GM21360 (cell line): ENCODE results near the gene APOBEC3C.
A peak's percentile ranks its signal among the peaks of the same experiment; 100 is the strongest.
"Not testable (repeated sequence)": the region's sequence is repeated elsewhere in the genome, so short reads cannot be mapped to it uniquely, and the experiment has no call there.

Experiments
- ATAC-seq: cut with Tn5 transposase; IDR thresholded peaks from one replicate; pipeline ENCODE4 v1.9.1; 2021; ENCODE audit warnings: mild to moderate bottlenecking, moderate library complexity; ENCODE audit not compliant: unreplicated experiment

APOBEC3C gene

DNA sequence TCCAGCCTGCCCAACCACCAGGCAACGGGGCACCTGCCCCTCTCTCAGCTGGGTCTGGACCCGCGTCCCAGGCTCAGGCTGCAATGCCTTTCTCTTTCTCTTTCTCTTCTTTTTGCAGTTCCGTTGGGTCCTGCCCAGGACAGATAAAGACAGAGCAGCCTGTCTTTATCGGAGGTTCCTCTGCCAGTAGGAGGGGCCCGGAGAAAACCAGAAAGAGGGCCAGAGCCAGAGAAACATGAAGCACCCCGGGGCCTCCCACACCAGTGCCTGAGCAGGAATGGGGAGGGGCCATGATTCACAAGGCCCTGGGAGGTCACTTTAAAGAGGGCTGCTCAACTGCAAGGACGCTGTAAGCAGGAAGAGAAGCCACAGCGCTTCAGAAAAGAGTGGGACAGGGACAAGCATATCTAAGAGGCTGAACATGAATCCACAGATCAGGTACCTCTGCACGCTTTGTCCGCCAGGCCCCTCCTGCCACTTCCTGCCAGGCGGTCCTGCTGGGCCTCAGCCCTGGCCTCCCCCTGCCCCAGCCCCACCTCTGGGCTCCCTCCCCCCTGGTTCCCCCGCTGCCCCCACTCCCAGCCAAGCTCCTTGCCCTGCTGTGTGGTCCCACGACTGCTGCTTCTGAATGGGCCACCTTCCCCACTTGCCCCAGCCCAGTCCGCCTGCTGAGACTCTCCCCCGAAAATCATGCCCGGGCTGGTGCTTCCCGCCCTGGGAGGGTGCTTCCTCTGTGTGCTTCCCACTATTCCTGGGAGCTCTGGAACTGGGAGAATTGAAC, at the start of gene APOBEC3C:
TSS of gene APOBEC3C (plus strand) at position 316 of the 781 bp plus-strand sequence. CDS start at position 422, 106 bp downstream.
- peak; percentile 63 for ATAC-seq

DNA sequence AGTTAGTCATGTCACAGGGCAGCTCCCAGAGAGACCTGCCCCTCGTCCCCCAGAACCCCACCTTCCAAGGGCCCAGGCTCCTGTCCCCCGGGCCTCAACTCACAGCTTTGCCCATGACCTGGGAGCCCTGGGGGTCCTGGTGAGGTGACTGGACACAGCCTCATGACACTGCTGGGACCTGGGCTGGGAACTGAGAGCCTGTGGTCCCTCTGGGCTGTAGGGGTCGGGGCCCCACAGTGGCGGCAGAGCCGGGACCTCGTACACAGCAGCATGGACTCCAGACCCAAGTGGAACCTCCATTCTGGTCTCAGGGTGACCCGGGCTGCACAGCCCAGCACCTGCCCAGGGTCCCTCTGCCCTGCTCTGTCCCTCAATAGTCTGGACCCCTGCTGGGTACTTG, 49.8 kb upstream of the APOBEC3C start:
- no peak for ATAC-seq

DNA sequence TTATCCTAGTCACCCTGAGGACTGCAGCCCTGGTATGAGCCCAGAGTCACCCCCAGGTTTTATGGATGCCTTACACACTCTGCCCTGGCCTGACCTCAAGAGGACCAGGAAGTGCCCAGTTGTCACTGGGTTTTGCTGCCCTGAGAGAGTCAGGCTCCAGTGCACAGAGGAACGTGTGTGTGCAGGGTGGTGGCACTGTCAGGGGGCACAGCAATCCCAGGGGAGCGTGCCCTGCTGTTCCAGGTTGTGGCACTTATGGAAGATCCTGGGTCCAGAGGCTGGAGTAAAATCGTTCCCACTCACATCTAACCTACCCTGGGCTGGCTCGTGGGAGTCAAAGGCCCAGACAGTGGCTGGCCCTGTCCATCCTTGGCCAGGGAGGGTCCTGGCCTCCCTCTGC, 49.1 kb upstream of the APOBEC3C start:
- ATAC-seq: no peak

DNA sequence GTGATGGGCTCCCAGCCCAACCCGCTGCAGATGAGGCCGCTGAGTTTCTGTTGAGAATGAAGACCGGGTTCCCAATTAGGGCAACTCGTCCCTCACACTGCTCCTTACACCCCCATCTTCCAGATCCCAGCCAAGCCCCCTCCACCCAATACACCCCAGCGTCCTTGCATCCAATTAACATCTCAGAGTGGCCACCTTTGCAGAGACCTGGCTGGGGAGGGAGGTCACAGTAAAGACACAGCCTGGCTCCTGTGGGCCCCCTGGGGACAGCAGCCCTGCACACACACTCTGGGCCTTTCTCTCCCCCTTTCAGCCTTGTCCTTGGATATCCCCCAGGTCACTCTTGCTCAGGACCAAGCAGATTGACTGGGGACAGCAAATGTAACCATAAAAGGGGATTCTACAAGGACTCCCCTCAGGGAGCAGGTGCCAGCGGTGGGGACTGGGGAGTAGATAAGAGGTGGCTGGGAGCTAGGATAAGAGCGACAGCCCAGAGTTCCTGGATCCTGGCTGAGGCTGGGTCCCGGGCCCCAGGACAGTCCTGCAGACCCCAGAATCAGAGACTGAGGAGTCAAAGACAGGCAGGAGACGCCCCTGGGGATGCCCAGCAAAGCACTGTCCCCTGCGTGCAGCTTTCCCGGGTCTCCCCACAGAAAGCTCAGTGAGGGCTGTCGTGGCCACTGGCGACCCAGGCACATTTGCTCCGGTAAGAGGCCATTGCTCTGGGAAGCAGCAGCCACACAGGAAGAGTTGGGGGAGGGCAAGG, 48.3 kb upstream of the APOBEC3C start:
- ATAC-seq: no peak

DNA sequence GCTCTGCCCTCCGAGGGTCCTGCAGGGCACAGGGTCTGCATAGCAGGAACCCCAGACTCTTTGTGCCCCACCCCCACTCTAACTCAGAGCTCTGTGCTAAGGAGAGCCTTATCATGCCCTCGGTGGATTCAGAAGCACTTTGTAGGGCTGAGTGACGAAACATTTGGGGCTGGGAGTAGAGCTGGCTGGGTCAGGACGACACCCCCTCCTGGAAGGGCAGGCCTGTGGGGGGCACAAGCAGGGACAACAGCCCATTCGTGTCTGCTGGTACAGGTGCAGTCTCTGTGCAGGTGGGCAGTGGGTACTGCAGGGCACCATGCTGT, 47.7 kb upstream of the APOBEC3C start:
- ATAC-seq: no peak

DNA sequence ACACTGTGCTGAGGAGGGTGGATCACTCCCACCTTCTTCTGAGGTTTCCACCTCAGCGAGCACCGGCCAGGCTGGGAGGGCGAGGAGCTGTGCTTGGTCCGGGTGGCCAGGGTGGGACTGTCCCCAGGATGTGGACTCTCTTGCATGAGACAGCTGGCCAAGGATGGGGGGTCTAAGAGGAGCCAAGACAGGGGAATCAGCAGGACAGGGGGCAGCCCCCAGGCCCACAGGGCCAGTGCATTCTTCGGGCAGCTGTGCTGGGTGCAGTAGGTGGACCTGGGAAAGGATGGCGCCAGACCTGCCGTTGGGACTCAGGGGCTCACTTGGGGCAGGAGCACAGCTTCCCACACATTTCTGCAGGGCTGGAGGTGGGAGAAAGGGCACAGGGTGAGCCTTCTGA, 47.1 kb upstream of the APOBEC3C start:
- no peak for ATAC-seq

DNA sequence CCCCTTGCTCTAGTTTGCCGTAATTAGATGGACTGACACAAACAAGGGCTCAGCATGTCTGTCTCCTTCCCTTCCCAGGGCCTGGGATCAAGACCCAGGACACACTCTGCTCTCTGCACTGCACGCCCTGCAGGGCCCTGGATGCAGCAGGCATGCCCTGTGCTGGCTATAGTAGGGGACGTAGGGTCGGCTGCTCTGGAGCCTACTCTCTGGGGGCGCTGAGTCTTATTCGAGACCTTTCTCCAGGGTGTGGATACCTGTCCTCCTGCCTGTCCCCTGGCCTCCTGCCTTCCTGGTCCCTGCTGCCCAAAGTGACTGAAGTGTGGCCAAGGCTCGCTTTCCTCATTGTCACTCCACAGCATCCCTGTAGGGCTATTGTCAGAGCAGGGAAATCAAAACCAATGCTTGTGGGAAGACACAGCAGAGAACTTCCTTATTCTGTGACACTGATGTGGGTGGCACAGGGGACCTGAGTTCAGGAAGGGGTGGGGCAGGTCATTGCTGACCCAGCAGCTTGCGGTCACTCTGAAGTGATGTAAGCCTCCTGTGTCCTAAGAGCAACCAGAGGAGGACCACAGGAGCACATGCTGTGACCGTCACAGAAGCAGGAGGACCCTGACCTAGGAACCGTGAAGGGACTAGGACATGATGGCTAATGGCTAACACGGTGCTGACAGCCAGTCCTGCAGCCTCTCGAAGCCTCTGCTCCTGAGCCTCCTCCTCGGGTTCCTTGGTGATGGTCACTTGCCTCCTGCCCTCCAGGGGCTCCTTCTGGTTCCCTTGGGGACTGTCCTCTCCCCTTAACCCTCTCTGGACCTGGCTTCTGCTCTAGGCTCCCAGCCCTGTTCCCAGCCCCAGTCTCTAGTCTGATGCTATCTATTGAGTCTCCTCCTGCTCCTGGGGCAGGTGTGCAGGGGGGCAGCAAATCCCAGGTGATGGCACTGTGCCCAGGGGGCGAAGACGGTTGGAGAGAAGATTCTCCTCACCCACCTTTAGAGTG, 46.3 kb upstream of the APOBEC3C start:
- no peak for ATAC-seq

DNA sequence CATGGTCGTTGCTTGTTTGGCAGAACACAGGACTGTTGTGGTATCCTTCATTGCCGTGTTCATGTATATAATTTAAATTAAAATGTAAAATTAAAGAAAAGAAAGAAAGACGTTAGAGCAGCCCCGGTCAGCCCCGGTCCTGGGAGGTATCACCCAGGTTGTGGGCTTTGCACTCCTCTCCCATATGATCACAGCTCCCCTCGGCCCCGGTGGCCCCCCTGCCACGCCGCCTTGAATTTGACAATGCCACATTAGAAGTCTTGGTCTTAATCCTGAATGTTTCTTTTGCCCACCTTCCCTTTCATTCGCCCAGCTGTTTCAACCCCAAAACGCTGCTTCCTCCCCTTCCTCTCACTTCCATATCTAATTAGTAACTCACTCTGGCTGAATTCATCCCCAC, 45.3 kb upstream of the APOBEC3C start:
- no peak for ATAC-seq

DNA sequence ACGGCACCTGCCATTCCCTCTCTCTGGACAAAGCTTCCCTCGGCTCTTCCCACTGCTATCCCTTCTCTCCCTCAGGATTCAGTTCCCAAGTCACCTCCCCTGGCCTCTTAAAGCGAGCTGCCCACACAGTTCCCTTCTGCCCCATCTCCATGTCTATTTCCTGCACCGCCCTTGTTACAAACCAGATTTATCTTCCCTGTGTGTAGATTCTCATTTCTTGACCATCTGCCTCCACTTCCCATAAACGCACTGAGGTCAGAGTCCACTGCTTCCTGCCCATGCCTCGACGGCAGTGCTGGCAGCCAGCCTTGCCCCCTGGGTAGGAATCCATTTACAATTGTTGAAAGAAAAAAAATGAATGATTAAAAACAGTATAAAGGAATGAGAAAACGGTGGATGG, 43.5 kb upstream of the APOBEC3C start:
- ATAC-seq: no peak

DNA sequence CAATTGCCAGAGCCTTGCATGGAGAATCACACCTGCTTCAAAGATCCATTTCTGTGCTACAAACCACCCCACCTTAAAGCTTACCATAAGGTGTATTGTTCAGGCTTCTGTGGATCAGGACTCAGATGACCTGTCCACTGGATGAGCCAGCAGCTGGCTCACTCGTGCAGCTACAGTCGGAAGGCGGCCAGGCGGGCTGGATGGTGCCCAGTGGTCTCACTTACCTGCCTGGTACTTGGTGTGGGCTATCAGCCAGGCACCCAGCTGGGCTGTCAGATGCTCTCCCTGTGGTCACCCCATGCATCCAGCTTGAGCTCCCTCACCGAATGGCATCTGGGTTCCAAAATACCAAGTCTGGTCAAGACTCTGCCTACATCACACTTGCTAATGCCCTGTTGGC, 42.9 kb upstream of the APOBEC3C start:
- ATAC-seq: no peak

DNA sequence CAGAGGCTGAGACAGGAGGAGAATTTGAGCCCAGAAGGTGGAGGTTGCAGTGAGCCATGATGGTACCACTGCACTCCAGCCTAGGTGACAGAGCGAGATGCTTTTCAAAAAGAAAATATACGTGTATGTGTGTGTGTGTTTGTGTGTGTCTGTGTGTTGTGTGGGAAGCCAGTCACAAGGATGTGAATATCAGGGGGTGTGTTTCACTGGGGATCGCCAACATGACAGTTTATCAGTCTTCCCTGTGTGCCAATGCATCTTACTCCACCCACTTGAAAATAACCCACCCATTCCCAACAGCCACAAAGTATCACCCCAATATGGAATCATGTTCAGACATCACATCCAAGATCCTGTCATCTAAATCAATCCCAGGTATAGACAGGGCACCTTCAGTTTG, 42.3 kb upstream of the APOBEC3C start:
- no peak for ATAC-seq

DNA sequence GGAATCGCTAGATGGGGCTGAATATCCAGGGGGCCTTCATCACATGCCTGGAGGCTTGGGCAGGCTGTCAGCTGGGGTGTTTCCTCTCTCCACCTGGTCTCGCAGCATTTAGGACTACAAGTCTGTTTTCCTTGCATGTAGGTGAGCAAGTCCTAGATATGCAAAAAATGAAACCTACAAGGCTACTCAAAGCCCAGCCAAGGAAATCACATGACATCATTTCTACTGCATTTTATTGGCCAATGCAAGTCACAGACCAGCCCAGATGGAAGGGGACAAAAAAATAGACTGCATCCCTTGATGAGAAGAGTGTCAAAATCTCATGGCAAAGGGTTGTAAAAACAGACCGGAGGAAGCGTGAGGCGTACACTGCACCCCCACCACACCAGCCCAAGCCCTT, 41.5 kb upstream of the APOBEC3C start:
- ATAC-seq: no peak

DNA sequence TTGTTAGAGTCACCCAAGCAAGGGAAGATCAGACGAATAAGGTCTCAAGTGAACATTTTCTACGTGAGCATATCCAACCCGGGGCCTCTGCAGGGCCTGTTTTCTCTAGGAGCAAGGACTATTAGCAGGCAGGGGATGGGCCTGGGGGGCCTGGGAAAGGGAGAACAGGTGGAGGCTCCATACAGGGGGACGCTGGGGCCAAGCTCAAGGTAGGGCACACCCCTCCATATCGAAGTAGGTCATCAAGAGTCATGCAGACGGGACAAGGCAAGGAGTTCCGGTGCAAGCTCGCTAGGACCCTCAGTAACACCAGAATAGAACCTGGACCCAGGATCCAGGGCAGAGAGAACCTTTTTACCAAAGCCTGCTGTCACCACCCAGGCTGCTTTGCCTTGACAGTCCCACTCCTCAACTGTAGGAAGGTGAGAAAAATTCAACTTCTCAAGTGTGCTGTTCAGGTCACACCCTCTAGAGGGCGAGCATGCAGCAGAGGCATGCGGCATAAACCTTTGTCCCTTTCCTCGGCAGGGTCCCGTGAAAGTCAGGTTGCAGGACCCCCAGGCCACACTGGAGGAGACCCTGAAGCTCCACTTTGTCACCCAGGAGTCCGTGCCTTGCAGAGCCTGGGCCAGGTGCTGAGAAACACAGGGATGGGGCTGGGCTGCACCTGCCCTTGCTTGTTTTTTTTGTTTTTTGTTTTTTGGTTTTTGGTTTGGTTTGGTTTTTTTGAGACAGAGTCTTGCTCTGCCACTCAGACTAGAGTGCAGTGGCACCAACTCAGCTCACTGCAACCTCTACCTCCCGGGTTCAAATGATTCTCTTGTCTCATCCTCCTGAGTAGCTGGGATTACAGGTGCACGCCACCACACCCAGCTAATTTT, 40.5 kb upstream of the APOBEC3C start:
- no peak for ATAC-seq

DNA sequence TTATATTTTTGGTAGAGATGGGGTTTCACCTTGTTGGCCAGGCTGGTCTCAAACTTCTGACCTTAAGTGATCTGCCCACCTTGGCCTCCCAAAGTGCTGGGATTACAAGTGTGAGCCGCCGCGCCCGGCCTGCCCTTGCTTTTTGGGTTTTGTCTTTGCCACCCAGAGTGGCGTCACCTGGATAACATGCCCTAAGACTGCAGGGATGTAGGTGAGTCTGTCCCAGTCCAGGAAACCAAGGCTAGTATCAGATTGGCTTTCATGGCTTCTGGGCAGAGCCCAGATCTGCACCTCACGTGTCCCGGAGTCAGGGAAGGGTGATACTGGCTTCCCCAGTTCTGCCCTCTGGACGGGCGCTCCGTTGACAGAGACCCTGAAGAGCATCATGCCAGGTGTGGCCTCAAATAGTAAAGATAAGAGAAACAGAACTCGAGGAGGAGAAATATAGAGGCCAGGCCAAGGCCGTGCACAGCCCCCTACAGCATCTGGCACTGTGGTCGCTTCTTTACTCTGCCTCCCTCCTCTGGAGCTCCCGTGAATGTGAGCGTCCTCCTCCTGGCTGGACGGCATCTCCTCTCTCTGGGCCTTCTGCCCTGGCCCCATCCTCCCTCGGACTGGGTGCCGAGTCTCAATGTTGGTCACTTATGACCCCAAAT, 39.8 kb upstream of the APOBEC3C start:
- no peak for ATAC-seq

DNA sequence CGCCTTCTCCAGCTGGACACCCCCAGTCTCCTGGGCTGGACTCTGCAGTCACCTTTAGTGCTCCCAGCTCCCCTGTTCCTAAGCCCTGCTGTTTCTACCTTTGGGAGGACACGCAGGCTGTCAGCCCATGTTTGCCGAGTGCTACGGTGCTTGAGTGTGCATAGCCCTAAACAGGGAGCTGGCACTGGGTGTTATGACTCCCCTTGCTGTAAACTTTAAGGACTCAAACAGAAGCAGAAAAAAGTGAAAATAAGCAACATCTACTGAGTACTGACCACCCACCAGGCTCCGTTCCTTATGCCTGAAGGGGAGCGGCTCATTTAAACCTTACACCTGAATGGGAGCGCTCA, 39.3 kb upstream of the APOBEC3C start:
- no peak for ATAC-seq

DNA sequence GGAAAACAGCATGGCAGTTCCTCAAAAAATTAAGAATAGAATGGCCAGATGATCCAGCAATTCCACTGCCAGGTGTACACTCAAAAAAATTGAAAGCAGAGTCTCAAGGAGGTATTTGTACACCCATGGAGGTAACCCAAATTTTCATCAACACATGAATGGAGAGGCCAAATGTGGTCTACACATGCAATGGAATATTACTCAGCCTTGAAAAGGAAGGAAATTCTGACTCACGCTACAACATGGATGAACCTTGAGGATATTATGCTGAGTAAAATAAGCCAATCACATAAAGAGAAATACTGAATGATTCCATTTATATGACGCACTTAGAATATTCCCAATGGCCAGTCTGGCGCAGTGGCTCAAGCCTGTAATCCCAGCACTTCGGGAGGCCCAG, 36.8 kb upstream of the APOBEC3C start:
- ATAC-seq: not testable (repeated sequence)

DNA sequence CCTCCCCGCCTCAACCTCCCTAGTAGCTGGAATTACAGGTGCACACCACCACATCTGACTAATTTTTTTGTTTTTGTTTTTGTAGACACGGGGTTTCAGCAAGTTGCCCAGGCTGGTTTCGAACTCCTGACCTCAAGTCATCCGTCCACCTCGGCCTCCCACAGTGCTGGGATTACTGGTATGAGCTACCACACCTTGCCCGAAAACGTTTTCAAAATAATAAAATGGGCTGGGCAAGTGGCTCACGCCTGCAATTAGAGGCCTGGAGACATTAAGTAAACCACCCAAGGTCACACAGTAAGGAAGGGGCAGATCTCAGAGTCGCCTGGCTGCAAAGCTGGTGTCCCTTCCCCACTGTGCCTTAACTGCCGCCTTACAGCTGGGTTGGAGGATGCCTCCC, 33.5 kb upstream of the APOBEC3C start:
- ATAC-seq: not testable (repeated sequence)

DNA sequence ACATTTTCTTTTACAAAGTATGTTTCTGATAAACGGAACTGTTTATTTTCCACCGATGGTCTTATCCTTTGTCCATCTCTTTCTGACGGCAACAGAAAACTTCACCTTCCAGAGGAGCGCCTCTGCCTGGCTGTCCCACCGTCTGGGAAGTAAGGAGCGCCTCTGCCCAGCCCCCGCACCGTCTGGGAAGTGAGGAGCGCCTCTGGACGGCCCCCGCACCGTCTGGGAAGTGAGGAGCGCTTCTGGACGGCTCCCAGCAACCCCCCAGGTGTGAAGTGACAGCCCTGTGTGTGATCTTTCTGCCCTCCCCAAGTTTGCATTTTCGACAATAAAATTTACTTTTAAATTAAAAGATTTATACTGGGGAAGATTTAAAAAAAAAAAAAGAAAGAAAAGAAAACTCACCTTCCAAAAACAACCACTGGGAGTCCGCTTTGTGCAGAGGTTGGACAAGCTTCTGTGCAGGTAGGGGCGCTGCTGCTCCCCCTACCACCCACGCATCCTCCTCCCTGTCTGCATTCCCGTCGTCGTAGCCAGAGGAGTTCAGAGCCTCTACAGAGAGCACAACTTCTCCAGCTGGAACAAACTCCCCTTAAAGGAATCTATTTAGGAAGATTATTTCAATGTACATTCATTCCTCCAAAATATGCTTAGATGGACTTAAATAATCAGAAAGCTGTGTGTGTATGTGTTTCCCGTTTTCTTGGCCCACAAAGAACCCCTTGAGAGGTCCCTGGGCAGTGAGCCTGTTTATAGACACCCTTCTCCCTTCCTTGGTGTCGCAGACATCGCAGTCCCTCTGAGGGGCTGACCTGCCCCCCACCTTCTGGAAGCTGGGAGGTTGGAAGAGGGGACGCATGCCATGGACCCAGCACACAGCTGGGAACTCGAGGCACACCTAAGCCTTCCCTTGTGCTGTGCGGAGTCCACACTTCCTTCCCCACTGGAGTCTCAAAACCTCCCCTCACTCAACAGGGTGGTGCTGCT, 32.8 kb upstream of the APOBEC3C start:
- ATAC-seq: no peak
